H1 (cell line): ENCODE results near the gene DARS1. TPM values are rescaled to one million over a fixed set of nuclear protein-coding genes. Genes with fewer than 3 reads are reported as not detected.

Source experiments
- BACH1 ChIP-seq: IDR thresholded peaks from 2 replicates; pipeline ENCODE4 v1.6.1; 2012; ENCODE audit warnings: low read length, improper control_type of control experiment
- CBX8 ChIP-seq: fragments of 300-800, 300-1000 bp; sonication (generic); IDR thresholded peaks from 2 replicates; pipeline ENCODE4 v1.7.1; 2016; ENCODE audit warnings: low read depth, low read length, borderline replicate concordance
- CHD7 ChIP-seq: fragments of 300-600 bp; sonication (generic); IDR thresholded peaks from 2 replicates; pipeline ENCODE4 v1.7.1; 2012; ENCODE audit warnings: low read length, moderate library complexity, mild to moderate bottlenecking, inconsistent platforms; ENCODE audit not compliant: insufficient replicate concordance
- E2F6 ChIP-seq: IDR thresholded peaks from 2 replicates; pipeline ENCODE4 v1.6.1; 2012; ENCODE audit warnings: inconsistent platforms
- HDAC2 ChIP-seq, 2 experiments: fragments of 300-600 bp in 1 of 2; sonication (generic) in 1 of 2; IDR thresholded peaks; 2 replicates each; pipeline ENCODE4 v1.6.1; 2011 to 2012; ENCODE audit warnings: low read depth in 2 of 2, low read length in 2 of 2, mild to moderate bottlenecking in 2 of 2, moderate library complexity in 2 of 2, borderline replicate concordance in 1 of 2, inconsistent platforms in 1 of 2
- HDAC6 ChIP-seq: IDR thresholded peaks from one replicate; pipeline ENCODE4 v1.7.1; 2012; ENCODE audit warnings: low read depth, mild to moderate bottlenecking, inconsistent platforms, low read length, moderate library complexity
- PHF8 ChIP-seq: fragments of 200-600 bp; sonication (generic); conservative IDR thresholded peaks from 2 replicates; pipeline ENCODE4 v1.7.1; 2012; ENCODE audit warnings: low read depth, mild to moderate bottlenecking, inconsistent platforms, low read length, moderate library complexity
- SIN3A ChIP-seq, 2 experiments: IDR thresholded peaks in 1 of 2; conservative IDR thresholded peaks in 1 of 2; 2 replicates each; pipeline ENCODE4 v1.6.1; 2011 to 2012; ENCODE audit warnings: low read length in 2 of 2, improper control_type of control experiment in 1 of 2, low read depth in 1 of 2, mild to moderate bottlenecking in 1 of 2
- SIX5 ChIP-seq: IDR thresholded peaks from 2 replicates; pipeline ENCODE4 v1.6.1; 2011; ENCODE audit warnings: mild to moderate bottlenecking, low read depth, low read length
- SP4 ChIP-seq: IDR thresholded peaks from 2 replicates; pipeline ENCODE4 v1.6.1; 2012; ENCODE audit warnings: low read length, inconsistent platforms
- TBP ChIP-seq: IDR thresholded peaks from 2 replicates; pipeline ENCODE4 v1.6.1; 2011; ENCODE audit warnings: low read depth, low read length, improper control_type of control experiment
- polyA plus RNA-seq, 7 experiments: library from polyadenylated mRNA; depleted of rRNA in 3 of 7; stranded (reverse) in 5 of 7; unstranded in 2 of 7; fragments of >200 nt in 5 of 7; fragments of 200-250 nt in 2 of 7; gene quantifications; 1 replicate in 5 of 7; 2 replicates in 1 of 7; 4 replicates in 1 of 7; pipeline versions ENCODE4 v1.2.1 to v1.2.3, GENCODE V29; 2011 to 2013; ENCODE audit warnings: missing spikeins in 2 of 7, mixed read lengths in 2 of 7
- total RNA-seq: library from RNA; stranded (reverse); fragmentation: NEBNext Ultra II Directional; extraction: Animal tissue kit (Norgen Biotek cat#: 25700); gene quantifications from 2 replicates; pipeline ENCODE4 v1.2.1, GENCODE V29; 2021

The DARS1 gene
- total and polyA plus RNA-seq, 2 of the 8 experiments (the other 6 are each of a cell fraction or from before 2014, with no cell fraction given) = 61.7 to 85.9 TPM

- TF ChIP-seq CHD7 (no peak), SIN3A (conservative IDR thresholded peaks at IDR 0.05 in 1 of 2, IDR thresholded peaks at IDR 0.05 in 1 of 2; ENCODE audit: low read depth in 1 of 2, low read length in 2 of 2) (no peak), BACH1 (no peak), E2F6 (no peak), TBP (no peak), HDAC6 (no peak), PHF8 (no peak), SIX5 (no peak), HDAC2 (IDR thresholded peaks at IDR 0.05; ENCODE audit: borderline replicate concordance in 1 of 2, low read depth in 2 of 2, low read length in 2 of 2) (no peak), SP4 (no peak), CBX8 (no peak)
Measured at GRCh38 chr2:135993421-135993820, 8.0 kb upstream of the DARS1 start (continued).
